ENCODE data around the gene EXOC6B. TPM values are rescaled to one million over a fixed set of nuclear protein-coding genes. Genes with fewer than 3 reads are reported as not detected.

Gene EXOC6B
- total and polyA plus RNA-seq, 9 of the 15 experiments (the other 6 are each of a cell fraction or from before 2014, with no cell fraction given) = 0.28 to 4.2 (median 2.0) TPM

- TF ChIP-seq SMC3 (conservative IDR thresholded peaks at IDR 0.05; ENCODE audit: insufficient read depth, low read depth, low read length) (peak; percentile 50), ZNF408 (CRISPR knock-in tag; IDR thresholded peaks at IDR 0.05; ENCODE audit: low read depth) (no peak), ZNF384 (IDR thresholded peaks at IDR 0.05; ENCODE audit: low read depth, low read length) (peak; percentile 93), ETS2 (tag; IDR thresholded peaks at IDR 0.05; ENCODE audit: borderline replicate concordance, poor library complexity, severe bottlenecking) (no peak), TEAD4 (IDR thresholded peaks at IDR 0.05; ENCODE audit: low read length) (peak; percentile 33; the same call in 1 of the 2 replicates), TEAD4 (CRISPR knock-in tag; IDR thresholded peaks at IDR 0.05; ENCODE audit: borderline replicate concordance) (no peak), POLR2H (tag; IDR thresholded peaks at IDR 0.05; ENCODE audit: low read depth) (0 out of 2 replicates have a peak, but pooled peaks have one; percentile 33), ZNF133 (CRISPR knock-in tag; IDR thresholded peaks at IDR 0.05) (no peak), MAFG (tag; conservative IDR thresholded peaks at IDR 0.05) (peak; percentile 82), ARID4B (CRISPR knock-in tag; IDR thresholded peaks at IDR 0.05) (no peak), CTCF (IDR thresholded peaks at IDR 0.05 in 2 of 3, conservative IDR thresholded peaks at IDR 0.05 in 1 of 3; ENCODE audit: insufficient read depth in 2 of 3, low read depth in 1 of 3, low read length in 3 of 3) (peak; percentile 38 to 81 (median 54); a peak in 5 of 6 replicates), ZBTB43 (CRISPR knock-in tag; IDR thresholded peaks at IDR 0.05) (no peak), RAD21 (CRISPR knock-in tag; conservative IDR thresholded peaks at IDR 0.05 in 1 of 2, IDR thresholded peaks at IDR 0.05 in 1 of 2) (peak; percentile 84 to 92), PHF8 (IDR thresholded peaks at IDR 0.05; ENCODE audit: borderline replicate concordance, low read length) (no peak), ZMIZ1 (IDR thresholded peaks at IDR 0.05; ENCODE audit: low read depth in 2 of 2, low read length in 2 of 2) (no peak)
These were observed 80.0 kb downstream of the EXOC6B start (continued) for GRCh38 chr2:72745679-72746368.

All from K562 (cell line).